Uterus (tissue), 2 donors: ENCODE results near the gene FCHO2.

Experiments
- POLR2A ChIP-seq, 2 donors: fragments of 450-650 bp; IDR thresholded peaks; one replicate each; pipeline ENCODE4 v1.6.1; 2016; ENCODE audit warnings: antibody characterized with exemption in 2 of 2, mild to moderate bottlenecking in 1 of 2, moderate library complexity in 1 of 2
- TF ChIP-seq, protein P1 (sequence below), 4 experiments: fragments of 200-600 bp in 2 of 4; fragments of 450-650 bp in 2 of 4; sonication (generic) in 2 of 4; IDR thresholded peaks; one replicate each; pipeline ENCODE4 v1.5.1; 2016 to 2019; ENCODE audit warnings: antibody characterized with exemption in 4 of 4, mild to moderate bottlenecking in 2 of 4, moderate library complexity in 1 of 4

DNA sequence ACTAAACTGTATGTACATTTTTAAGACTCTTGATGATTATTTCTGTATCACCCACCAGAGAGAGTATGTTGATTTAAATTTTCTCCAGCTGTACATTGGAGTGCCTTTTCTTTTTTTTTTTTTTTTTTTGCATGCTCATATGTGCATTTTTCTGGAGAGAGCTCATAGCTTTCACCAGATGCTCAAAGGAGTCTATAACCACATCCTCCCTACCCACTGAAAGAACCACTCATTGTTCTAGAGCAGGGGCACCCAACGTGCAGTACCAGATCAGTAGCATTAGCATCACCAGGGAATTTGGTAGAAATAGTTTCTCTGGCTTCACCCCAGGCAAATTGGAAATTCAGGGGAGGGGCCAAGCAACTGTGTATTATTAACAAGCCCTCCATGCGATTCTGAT is 110.6 kb downstream of the FCHO2 start:
- TF ChIP-seq, protein P1, sequence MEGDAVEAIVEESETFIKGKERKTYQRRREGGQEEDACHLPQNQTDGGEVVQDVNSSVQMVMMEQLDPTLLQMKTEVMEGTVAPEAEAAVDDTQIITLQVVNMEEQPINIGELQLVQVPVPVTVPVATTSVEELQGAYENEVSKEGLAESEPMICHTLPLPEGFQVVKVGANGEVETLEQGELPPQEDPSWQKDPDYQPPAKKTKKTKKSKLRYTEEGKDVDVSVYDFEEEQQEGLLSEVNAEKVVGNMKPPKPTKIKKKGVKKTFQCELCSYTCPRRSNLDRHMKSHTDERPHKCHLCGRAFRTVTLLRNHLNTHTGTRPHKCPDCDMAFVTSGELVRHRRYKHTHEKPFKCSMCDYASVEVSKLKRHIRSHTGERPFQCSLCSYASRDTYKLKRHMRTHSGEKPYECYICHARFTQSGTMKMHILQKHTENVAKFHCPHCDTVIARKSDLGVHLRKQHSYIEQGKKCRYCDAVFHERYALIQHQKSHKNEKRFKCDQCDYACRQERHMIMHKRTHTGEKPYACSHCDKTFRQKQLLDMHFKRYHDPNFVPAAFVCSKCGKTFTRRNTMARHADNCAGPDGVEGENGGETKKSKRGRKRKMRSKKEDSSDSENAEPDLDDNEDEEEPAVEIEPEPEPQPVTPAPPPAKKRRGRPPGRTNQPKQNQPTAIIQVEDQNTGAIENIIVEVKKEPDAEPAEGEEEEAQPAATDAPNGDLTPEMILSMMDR (IDR thresholded peaks at IDR 0.05), result no peak
- no peak for TF ChIP-seq POLR2A (IDR thresholded peaks at IDR 0.05)
